Measurements from ENCODE around the gene SH3BP5. TPM values are rescaled to one million over a fixed set of nuclear protein-coding genes. Genes with fewer than 3 reads are reported as not detected.

SH3BP5 gene
- polyA plus RNA-seq, 1 of the 3 experiments (the other 2 are of a cell fraction): 29.5 TPM

DNA sequence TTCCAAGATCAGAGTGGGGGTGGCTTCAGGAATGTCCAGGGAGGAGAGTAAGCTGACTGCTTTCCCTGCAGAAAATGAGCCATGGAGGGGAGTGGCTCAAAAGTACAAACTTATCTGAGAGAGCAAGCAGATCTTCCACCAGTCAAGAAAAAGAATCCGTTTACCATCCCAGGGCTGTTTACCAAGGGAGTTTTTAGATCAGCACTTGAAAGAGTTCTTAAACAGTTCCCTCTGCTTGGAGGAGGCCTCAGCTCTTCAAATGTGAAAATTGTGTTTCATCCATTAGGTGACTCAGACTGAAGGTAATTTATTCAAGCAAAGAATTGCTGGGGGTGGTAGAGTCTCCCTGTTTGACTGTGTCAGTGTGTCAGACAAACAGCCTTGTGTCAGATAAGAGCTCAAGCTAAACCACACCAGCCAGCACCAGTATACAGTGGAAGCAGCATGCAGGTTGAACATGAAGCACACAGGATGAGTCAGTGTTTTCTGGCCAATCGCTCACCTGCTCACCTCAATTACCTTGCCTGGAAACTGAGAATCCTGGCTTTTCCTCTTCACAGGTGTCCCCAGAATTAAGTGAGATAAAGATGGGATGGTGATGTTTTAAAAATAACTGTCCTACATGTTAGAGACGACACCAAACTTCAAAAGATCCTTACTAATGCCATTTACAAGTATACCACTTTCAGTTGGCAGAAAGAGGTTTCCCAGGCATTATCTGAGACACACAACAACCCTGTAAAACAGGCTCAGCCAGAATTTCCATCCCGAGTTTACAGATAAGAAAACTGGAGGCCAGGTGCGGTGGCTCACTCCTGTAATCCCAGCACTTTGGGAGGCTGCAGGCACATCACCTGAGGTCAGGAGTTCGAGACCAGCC lies 21.7 kb downstream of the SH3BP5 start:
- CTCF ChIA-PET: no interaction called here
- no peak for DNase-seq
- WGBS (ENCODE audit: low lambda C conversion rate): 82% methylated on average over 6 of the region's 6 CpGs
- no peak for TF ChIP-seq CHD2 (IDR thresholded peaks at IDR 0.05; ENCODE audit: low read length, partially characterized antibody)
- no peak for TF ChIP-seq YY1 (IDR thresholded peaks at IDR 0.05; ENCODE audit: low read depth)
- TF ChIP-seq USF2 (IDR thresholded peaks at IDR 0.05; ENCODE audit: borderline replicate concordance, low read depth, low read length): no peak
- TF ChIP-seq MXI1 (IDR thresholded peaks at IDR 0.05; ENCODE audit: low read depth, low read length): no peak
- no peak for TF ChIP-seq SMC3 (IDR thresholded peaks at IDR 0.05; ENCODE audit: low read depth, low read length)
- TF ChIP-seq, protein P1, sequence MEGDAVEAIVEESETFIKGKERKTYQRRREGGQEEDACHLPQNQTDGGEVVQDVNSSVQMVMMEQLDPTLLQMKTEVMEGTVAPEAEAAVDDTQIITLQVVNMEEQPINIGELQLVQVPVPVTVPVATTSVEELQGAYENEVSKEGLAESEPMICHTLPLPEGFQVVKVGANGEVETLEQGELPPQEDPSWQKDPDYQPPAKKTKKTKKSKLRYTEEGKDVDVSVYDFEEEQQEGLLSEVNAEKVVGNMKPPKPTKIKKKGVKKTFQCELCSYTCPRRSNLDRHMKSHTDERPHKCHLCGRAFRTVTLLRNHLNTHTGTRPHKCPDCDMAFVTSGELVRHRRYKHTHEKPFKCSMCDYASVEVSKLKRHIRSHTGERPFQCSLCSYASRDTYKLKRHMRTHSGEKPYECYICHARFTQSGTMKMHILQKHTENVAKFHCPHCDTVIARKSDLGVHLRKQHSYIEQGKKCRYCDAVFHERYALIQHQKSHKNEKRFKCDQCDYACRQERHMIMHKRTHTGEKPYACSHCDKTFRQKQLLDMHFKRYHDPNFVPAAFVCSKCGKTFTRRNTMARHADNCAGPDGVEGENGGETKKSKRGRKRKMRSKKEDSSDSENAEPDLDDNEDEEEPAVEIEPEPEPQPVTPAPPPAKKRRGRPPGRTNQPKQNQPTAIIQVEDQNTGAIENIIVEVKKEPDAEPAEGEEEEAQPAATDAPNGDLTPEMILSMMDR (IDR thresholded peaks at IDR 0.05): no peak
- TF ChIP-seq TEAD4 (IDR thresholded peaks at IDR 0.05; ENCODE audit: borderline replicate concordance, insufficient read depth): 0 out of 2 replicates have a peak, but pooled peaks have one; percentile 1
- TF ChIP-seq RCOR1 (IDR thresholded peaks at IDR 0.05; ENCODE audit: low read length): no peak
- no peak for TF ChIP-seq SIN3A (IDR thresholded peaks at IDR 0.05; ENCODE audit: borderline replicate concordance, low read depth, low read length)
- TF ChIP-seq, protein P2, sequence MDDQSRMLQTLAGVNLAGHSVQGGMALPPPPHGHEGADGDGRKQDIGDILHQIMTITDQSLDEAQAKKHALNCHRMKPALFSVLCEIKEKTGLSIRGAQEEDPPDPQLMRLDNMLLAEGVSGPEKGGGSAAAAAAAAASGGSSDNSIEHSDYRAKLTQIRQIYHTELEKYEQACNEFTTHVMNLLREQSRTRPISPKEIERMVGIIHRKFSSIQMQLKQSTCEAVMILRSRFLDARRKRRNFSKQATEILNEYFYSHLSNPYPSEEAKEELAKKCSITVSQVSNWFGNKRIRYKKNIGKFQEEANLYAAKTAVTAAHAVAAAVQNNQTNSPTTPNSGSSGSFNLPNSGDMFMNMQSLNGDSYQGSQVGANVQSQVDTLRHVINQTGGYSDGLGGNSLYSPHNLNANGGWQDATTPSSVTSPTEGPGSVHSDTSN (IDR thresholded peaks at IDR 0.05): peak; percentile 48; the same call in 1 of the 2 replicates
- TF ChIP-seq JUND (IDR thresholded peaks at IDR 0.05): peak; percentile 43
- TF ChIP-seq NRF1 (IDR thresholded peaks at IDR 0.05; ENCODE audit: low read depth, low read length): no peak
- TF ChIP-seq, protein P3, sequence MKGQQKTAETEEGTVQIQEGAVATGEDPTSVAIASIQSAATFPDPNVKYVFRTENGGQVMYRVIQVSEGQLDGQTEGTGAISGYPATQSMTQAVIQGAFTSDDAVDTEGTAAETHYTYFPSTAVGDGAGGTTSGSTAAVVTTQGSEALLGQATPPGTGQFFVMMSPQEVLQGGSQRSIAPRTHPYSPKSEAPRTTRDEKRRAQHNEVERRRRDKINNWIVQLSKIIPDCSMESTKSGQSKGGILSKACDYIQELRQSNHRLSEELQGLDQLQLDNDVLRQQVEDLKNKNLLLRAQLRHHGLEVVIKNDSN (IDR thresholded peaks at IDR 0.05; ENCODE audit: borderline replicate concordance, low read depth): no peak
- no peak for TF ChIP-seq FOXJ3 (CRISPR knock-in tag; IDR thresholded peaks at IDR 0.05)
- no peak for TF ChIP-seq REST (IDR thresholded peaks at IDR 0.05; ENCODE audit: low read depth, low read length)
- no peak for TF ChIP-seq EZH2phosphoT487 (IDR thresholded peaks at IDR 0.05; ENCODE audit: borderline replicate concordance, low read depth)
- no peak for TF ChIP-seq FOXM1 (IDR thresholded peaks at IDR 0.05; ENCODE audit: low read depth)
- peak; percentile 36; the same call in 1 of the 2 replicates for TF ChIP-seq NFIC (IDR thresholded peaks at IDR 0.05; ENCODE audit: borderline replicate concordance)
- peak in 1 of 2 experiments; percentile 10; a peak in 1 of 4 replicates for TF ChIP-seq EP300 (IDR thresholded peaks at IDR 0.05; ENCODE audit: borderline replicate concordance in 1 of 2, low read depth in 1 of 2, low read length in 1 of 2)
- TF ChIP-seq MEF2A (IDR thresholded peaks at IDR 0.05; ENCODE audit: borderline replicate concordance, low read depth): no peak
- TF ChIP-seq RFX5 (IDR thresholded peaks at IDR 0.05; ENCODE audit: low read length): no peak
- peak; percentile 56; the same call in 1 of the 2 replicates for TF ChIP-seq FOSL2 (IDR thresholded peaks at IDR 0.05; ENCODE audit: borderline replicate concordance, low read depth)
- TF ChIP-seq ELF1 (IDR thresholded peaks at IDR 0.05): no peak
- no peak for TF ChIP-seq GABPA (IDR thresholded peaks at IDR 0.05; ENCODE audit: low read depth)
- TF ChIP-seq GATA2 (CRISPR knock-in tag; IDR thresholded peaks at IDR 0.05): no peak

More for the DNA sequence above, 21.7 kb downstream of the SH3BP5 start:
- Histone ChIP-seq H3K9ac (peak overlapping the region; percentile 32; the same call in 1 of the 2 replicates), H2AFZ (ENCODE audit: low read depth) (peak overlapping the region; percentile 6; the same call in 1 of the 2 replicates), H3K4me2 (peak overlapping the region; percentile 35; the same call in 1 of the 2 replicates), H3K27ac (ENCODE audit: low read depth in 2 of 2, low read length in 1 of 2) (peak overlapping the region; percentile 8 to 68; a peak in 3 of 4 replicates), H3K4me3 (ENCODE audit: low read depth in 2 of 2, low read length in 1 of 2) (no peak overlapping the region; a peak in 1 of 4 replicates), H3K27me3 (ENCODE audit: insufficient read depth) (no peaks in the 10 kb centered on the region), H3F3A (replicated peaks; ENCODE audit: insufficient read depth) (peaks cover 8% of the 10 kb centered on the region), H3K79me2 (ENCODE audit: insufficient read depth) (no peaks in the 10 kb centered on the region; the same call in 1 of the 2 replicates), H3K9me2 (no peaks in the 10 kb centered on the region), H3K36me3 (replicated peaks in 1 of 2; ENCODE audit: control insufficient read depth in 1 of 2, insufficient read depth in 2 of 2, low read length in 1 of 2) (no peaks in the 10 kb centered on the region), H4K20me1 (ENCODE audit: insufficient read depth) (no peaks in the 10 kb centered on the region), H3K9me3 (no peaks in the 10 kb centered on the region), H3K4me1 (ENCODE audit: control insufficient read depth in 1 of 2, insufficient read depth in 2 of 2, low read depth in 1 of 2, low read length in 1 of 2) (peaks cover 2 to 24% of the 10 kb centered on the region in 2 experiments; a peak in 3 of 4 replicates)
- POLR2A ChIA-PET: no interaction called here
